ENCODE data around the gene ZNF32. TPM values are rescaled to one million over a fixed set of nuclear protein-coding genes. Genes with fewer than 3 reads are reported as not detected.

Gene ZNF32
- total RNA-seq, 1 experiment from 2014 or later: 9.8 TPM

DNA sequence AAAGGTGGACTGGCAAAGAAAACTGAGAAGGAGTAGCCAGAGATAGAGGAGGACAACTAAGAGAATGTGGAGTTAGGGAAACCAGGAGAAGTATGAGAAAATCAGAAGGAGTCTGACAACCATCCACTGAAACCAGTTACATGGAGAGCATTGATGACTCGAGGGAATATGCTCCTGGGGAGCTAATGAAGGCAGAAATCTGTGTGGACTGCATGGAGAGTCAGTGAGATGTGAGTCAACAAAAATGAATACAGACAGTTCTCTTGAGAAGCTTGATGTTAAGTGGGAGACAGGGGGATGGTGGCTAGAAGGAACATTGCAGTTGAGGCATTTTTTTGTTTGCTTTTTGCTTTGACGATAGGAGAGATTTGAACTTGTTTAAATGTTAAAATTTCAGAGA lies 34.3 kb upstream of the ZNF32 start:
- CTCF ChIA-PET: no interaction called here
- DNase-seq: no peak

GRCh38 chr10:43681721-43682120 lies 33.0 kb upstream of the ZNF32 start:
- Histone ChIP-seq H3K36me3 (ENCODE audit: low read depth) (no peaks in the 10 kb centered on the region), H3K4me1 (replicated peaks; ENCODE audit: insufficient read depth) (no peaks in the 10 kb centered on the region), H3K79me2 (ENCODE audit: low read depth) (no peaks in the 10 kb centered on the region), H4K20me1 (ENCODE audit: insufficient read depth) (no peaks in the 10 kb centered on the region), H3K9me3 (ENCODE audit: insufficient read depth, low read depth) (no peaks in the 10 kb centered on the region), H2AFZ (no peak overlapping the region), H3K27ac (no peak overlapping the region), H3K4me3 (no peak overlapping the region), H3K4me2 (no peak overlapping the region), H3F3A (ENCODE audit: insufficient read depth, low read depth) (no peaks in the 10 kb centered on the region), H3K9me2 (ENCODE audit: insufficient read depth) (no peaks in the 10 kb centered on the region), H3K27me3 (ENCODE audit: insufficient read depth, low read depth) (peaks cover 32% of the 10 kb centered on the region)
- ChIA-PET CTCF (no interaction called here), POLR2A (ENCODE audit: unreplicated experiment) (no interaction called here)
- intact Hi-C loops (cut with micrococcal nuclease; ENCODE audit: unreplicated experiment): no loop called here
- no peak for TF ChIP-seq EZH2 (IDR thresholded peaks at IDR 0.05; ENCODE audit: low read depth)
- TF ChIP-seq, protein P1, sequence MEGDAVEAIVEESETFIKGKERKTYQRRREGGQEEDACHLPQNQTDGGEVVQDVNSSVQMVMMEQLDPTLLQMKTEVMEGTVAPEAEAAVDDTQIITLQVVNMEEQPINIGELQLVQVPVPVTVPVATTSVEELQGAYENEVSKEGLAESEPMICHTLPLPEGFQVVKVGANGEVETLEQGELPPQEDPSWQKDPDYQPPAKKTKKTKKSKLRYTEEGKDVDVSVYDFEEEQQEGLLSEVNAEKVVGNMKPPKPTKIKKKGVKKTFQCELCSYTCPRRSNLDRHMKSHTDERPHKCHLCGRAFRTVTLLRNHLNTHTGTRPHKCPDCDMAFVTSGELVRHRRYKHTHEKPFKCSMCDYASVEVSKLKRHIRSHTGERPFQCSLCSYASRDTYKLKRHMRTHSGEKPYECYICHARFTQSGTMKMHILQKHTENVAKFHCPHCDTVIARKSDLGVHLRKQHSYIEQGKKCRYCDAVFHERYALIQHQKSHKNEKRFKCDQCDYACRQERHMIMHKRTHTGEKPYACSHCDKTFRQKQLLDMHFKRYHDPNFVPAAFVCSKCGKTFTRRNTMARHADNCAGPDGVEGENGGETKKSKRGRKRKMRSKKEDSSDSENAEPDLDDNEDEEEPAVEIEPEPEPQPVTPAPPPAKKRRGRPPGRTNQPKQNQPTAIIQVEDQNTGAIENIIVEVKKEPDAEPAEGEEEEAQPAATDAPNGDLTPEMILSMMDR (conservative IDR thresholded peaks at IDR 0.05): no peak
- no peak for DNase-seq
- no TSS peak for BruUV-seq (replicated peaks)

More for the DNA sequence above, 34.3 kb upstream of the ZNF32 start:
- Histone ChIP-seq H2AFZ (no peak overlapping the region), H3K36me3 (ENCODE audit: low read depth) (no peaks in the 10 kb centered on the region), H3K79me2 (ENCODE audit: low read depth) (no peaks in the 10 kb centered on the region), H3K27me3 (ENCODE audit: insufficient read depth, low read depth) (peaks cover 35% of the 10 kb centered on the region), H3K4me2 (no peak overlapping the region), H3K27ac (no peak overlapping the region), H4K20me1 (ENCODE audit: insufficient read depth) (no peaks in the 10 kb centered on the region), H3K4me1 (replicated peaks; ENCODE audit: insufficient read depth) (no peaks in the 10 kb centered on the region), H3K9me2 (ENCODE audit: insufficient read depth) (no peaks in the 10 kb centered on the region), H3F3A (ENCODE audit: insufficient read depth, low read depth) (no peaks in the 10 kb centered on the region), H3K9me3 (ENCODE audit: insufficient read depth, low read depth) (no peaks in the 10 kb centered on the region), H3K4me3 (no peak overlapping the region)
- no peak for TF ChIP-seq EZH2 (IDR thresholded peaks at IDR 0.05; ENCODE audit: low read depth)
- TF ChIP-seq, protein P1 (conservative IDR thresholded peaks at IDR 0.05): no peak
- POLR2A ChIA-PET (ENCODE audit: unreplicated experiment): no interaction called here
- BruUV-seq (replicated peaks): no TSS peak
- intact Hi-C loops (cut with micrococcal nuclease; ENCODE audit: unreplicated experiment): no loop called here

- intact Hi-C loops (cut with micrococcal nuclease; ENCODE audit: unreplicated experiment): no loop called here
- H4K20me1 ChIP-seq (ENCODE audit: insufficient read depth): no peaks in the 10 kb centered on the region
- H3K9me3 ChIP-seq (ENCODE audit: insufficient read depth, low read depth): no peaks in the 10 kb centered on the region
- ChIA-PET CTCF (no interaction called here), POLR2A (ENCODE audit: unreplicated experiment) (no interaction called here)
- H3K36me3 ChIP-seq (ENCODE audit: low read depth): no peaks in the 10 kb centered on the region
- H3K9me2 ChIP-seq (ENCODE audit: insufficient read depth): no peaks in the 10 kb centered on the region
- no peak for DNase-seq
- peaks cover 34% of the 10 kb centered on the region for H3K27me3 ChIP-seq (ENCODE audit: insufficient read depth, low read depth)
- TF ChIP-seq, protein P1 (conservative IDR thresholded peaks at IDR 0.05): no peak
- no peak for TF ChIP-seq EZH2 (IDR thresholded peaks at IDR 0.05; ENCODE audit: low read depth)
- H2AFZ ChIP-seq: no peak overlapping the region
- H3K27ac ChIP-seq: no peak overlapping the region
- H3K4me1 ChIP-seq (replicated peaks; ENCODE audit: insufficient read depth): no peaks in the 10 kb centered on the region
- no peak overlapping the region for H3K4me2 ChIP-seq
- no peak overlapping the region for H3K4me3 ChIP-seq
- H3K79me2 ChIP-seq (ENCODE audit: low read depth): no peaks in the 10 kb centered on the region
- no TSS peak for BruUV-seq (replicated peaks)
- H3F3A ChIP-seq (ENCODE audit: insufficient read depth, low read depth): no peaks in the 10 kb centered on the region
Observed at GRCh38 chr10:43681220-43681619, 32.5 kb upstream of the ZNF32 start.

Measured in PC-9 (cell line).